ENCODE results near the gene SSX1. TPM values are rescaled to one million over a fixed set of nuclear protein-coding genes. Genes with fewer than 3 reads are reported as not detected.
"Not testable (repeated sequence)": the region's sequence is repeated elsewhere in the genome, so short reads cannot be mapped to it uniquely, and the experiment has no call there.

Gene SSX1
- total RNA-seq, 1 experiment from 2014 or later: not detected

DNA sequence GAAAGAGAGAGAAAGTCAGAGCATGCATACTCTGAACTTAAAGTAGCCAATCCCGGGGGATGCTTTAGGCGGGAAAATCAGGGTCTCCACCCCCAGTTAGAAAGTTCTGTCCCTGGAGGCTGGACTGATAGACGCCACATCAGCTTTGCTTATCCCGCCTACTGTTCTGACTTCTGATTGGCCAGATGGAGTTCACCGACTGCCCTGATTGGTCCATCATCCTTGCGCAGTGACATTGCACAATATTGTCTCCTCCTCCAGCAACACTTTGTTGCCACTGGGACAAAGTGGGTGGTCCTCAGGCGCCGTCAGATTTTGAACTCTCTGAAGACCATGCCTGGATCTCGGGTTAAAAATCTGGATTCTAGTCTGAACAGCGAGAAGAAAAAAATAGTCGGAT is 51.0 kb downstream of the SSX1 start:
- no peak overlapping the region for H3K4me3 Mint-ChIP-seq

DNA sequence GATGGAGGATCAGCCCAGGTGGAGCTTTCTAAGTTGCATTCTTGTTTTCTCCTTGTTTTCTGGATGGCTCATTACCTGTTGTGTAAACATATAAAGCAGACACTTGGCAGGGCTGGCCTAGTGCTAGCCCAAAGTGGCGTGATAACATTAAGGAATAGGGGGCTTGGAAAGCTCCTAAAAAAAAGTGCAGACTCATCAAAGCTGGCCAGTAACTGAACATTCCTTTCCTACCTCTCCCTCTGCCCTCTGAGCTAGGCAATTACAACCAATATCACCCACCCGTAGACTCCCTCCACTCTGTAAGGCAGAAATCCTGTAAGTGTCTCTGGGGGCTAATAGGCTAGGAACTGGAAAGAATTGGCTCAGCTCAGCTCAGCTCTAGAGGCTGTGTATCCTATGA is 58.8 kb downstream of the SSX1 start:
- not testable (repeated sequence) for H3K4ac ChIP-seq (ENCODE audit: low read depth, low read length); H3K14ac ChIP-seq (ENCODE audit: insufficient read depth, low read length); H3K27ac Mint-ChIP-seq

More for the DNA sequence above, 51.0 kb downstream of the SSX1 start:
- DNase-seq: no peak
- no peak overlapping the region for H3K27ac ChIP-seq (ENCODE audit: insufficient read length, low read depth, low read length)
- H3K4me1 ChIP-seq (ENCODE audit: insufficient read depth, low read length): no peaks in the 10 kb centered on the region
- no peaks in the 10 kb centered on the region for H3K4me1 Mint-ChIP-seq
- H3K27me3 Mint-ChIP-seq (ENCODE audit: low read depth): no peaks in the 10 kb centered on the region; the same call in 1 of the 2 replicates
- no peaks in the 10 kb centered on the region for H3K23me2 ChIP-seq (ENCODE audit: insufficient read length, low read depth, low read length, poor library complexity, severe bottlenecking)
- TF ChIP-seq, protein P1, sequence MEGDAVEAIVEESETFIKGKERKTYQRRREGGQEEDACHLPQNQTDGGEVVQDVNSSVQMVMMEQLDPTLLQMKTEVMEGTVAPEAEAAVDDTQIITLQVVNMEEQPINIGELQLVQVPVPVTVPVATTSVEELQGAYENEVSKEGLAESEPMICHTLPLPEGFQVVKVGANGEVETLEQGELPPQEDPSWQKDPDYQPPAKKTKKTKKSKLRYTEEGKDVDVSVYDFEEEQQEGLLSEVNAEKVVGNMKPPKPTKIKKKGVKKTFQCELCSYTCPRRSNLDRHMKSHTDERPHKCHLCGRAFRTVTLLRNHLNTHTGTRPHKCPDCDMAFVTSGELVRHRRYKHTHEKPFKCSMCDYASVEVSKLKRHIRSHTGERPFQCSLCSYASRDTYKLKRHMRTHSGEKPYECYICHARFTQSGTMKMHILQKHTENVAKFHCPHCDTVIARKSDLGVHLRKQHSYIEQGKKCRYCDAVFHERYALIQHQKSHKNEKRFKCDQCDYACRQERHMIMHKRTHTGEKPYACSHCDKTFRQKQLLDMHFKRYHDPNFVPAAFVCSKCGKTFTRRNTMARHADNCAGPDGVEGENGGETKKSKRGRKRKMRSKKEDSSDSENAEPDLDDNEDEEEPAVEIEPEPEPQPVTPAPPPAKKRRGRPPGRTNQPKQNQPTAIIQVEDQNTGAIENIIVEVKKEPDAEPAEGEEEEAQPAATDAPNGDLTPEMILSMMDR (conservative IDR thresholded peaks at IDR 0.05): no peak
- no peak overlapping the region for H3K4me2 ChIP-seq (ENCODE audit: insufficient read depth, insufficient read length, low read length)
- no peaks in the 10 kb centered on the region for H3K9me3 ChIP-seq (ENCODE audit: control insufficient read depth, low read depth, low read length)
- no peak overlapping the region for H2BK120ac ChIP-seq (ENCODE audit: low read depth, low read length, poor library complexity, severe bottlenecking)
- no peak overlapping the region for H2BK5ac ChIP-seq (ENCODE audit: insufficient read length, low read length)
- H3K79me1 ChIP-seq (ENCODE audit: insufficient read depth, low read depth, low read length, poor library complexity, severe bottlenecking): no peaks in the 10 kb centered on the region
- H2AFZ ChIP-seq (ENCODE audit: low read length): no peak overlapping the region
- no peak overlapping the region for H2BK20ac ChIP-seq (ENCODE audit: low read depth, low read length, poor library complexity, severe bottlenecking)
- WGBS (ENCODE audit: extremely low coverage, insufficient read length, low lambda C conversion rate): no CpG with 5 or more reads among the region's 11 CpGs
- no peaks in the 10 kb centered on the region for H3K79me2 ChIP-seq (ENCODE audit: insufficient read depth, low read length)
- no peak overlapping the region for H3K27ac Mint-ChIP-seq
- H3K14ac ChIP-seq (ENCODE audit: insufficient read depth, low read length): no peak overlapping the region
- no peak overlapping the region for H3K9ac ChIP-seq (ENCODE audit: extremely low read depth, insufficient read length, low read length)
- H2BK12ac ChIP-seq (ENCODE audit: insufficient read length, low read depth, low read length): no peak overlapping the region
- no peak overlapping the region for H4K91ac ChIP-seq (ENCODE audit: insufficient read length, low read depth, low read length)
- H3T11ph ChIP-seq (ENCODE audit: low read length): no peak overlapping the region
- no peak overlapping the region for H4K5ac ChIP-seq (ENCODE audit: insufficient read length, low read depth, low read length)
- peaks cover 0 to 3% (median 0%) of the 10 kb centered on the region in 3 experiments; a peak in 3 of 7 replicates for H3K36me3 Mint-ChIP-seq (ENCODE audit: insufficient read depth in 1 of 3, low read depth in 3 of 3)
- H3K9me3 Mint-ChIP-seq: peaks cover 57 to 60% of the 10 kb centered on the region in 2 experiments
- no peak overlapping the region for H3K4ac ChIP-seq (ENCODE audit: low read depth, low read length)
- H2BK15ac ChIP-seq (ENCODE audit: low read depth, low read length): no peak overlapping the region
- no peak overlapping the region for H4K8ac ChIP-seq (replicated peaks; ENCODE audit: insufficient read length, low read depth, low read length)
- no peak overlapping the region for H2AK5ac ChIP-seq (ENCODE audit: insufficient read length, low read length)
- H3K27me3 ChIP-seq (ENCODE audit: insufficient read depth, low read length): no peaks in the 10 kb centered on the region
- H3K56ac ChIP-seq (ENCODE audit: insufficient read length, low read depth, low read length): no peak overlapping the region
- no peaks in the 10 kb centered on the region for H4K20me1 ChIP-seq (ENCODE audit: control insufficient read depth, insufficient read depth, insufficient read length)
- no peak overlapping the region for H3K23ac ChIP-seq (ENCODE audit: insufficient read length, low read depth, low read length)
- no peak overlapping the region for H3K18ac ChIP-seq (ENCODE audit: insufficient read length, low read depth, low read length)

More for the DNA sequence above, 58.8 kb downstream of the SSX1 start:
- DNase-seq; H4K5ac ChIP-seq (ENCODE audit: insufficient read length, low read depth, low read length); H2BK15ac ChIP-seq (ENCODE audit: low read depth, low read length); H2BK5ac ChIP-seq (ENCODE audit: insufficient read length, low read length); H3K36me3 Mint-ChIP-seq (ENCODE audit: insufficient read depth in 1 of 3, low read depth in 3 of 3); H2AFZ ChIP-seq (ENCODE audit: low read length); H3K18ac ChIP-seq (ENCODE audit: insufficient read length, low read depth, low read length); H3K4me1 ChIP-seq (ENCODE audit: insufficient read depth, low read length); H3K4me3 Mint-ChIP-seq; H3K27ac ChIP-seq (ENCODE audit: insufficient read length, low read depth, low read length); H3K23ac ChIP-seq (ENCODE audit: insufficient read length, low read depth, low read length); H3K79me1 ChIP-seq (ENCODE audit: insufficient read depth, low read depth, low read length, poor library complexity, severe bottlenecking); H2AK5ac ChIP-seq (ENCODE audit: insufficient read length, low read length); H3K23me2 ChIP-seq (ENCODE audit: insufficient read length, low read depth, low read length, poor library complexity, severe bottlenecking); H2BK120ac ChIP-seq (ENCODE audit: low read depth, low read length, poor library complexity, severe bottlenecking); H3K79me2 ChIP-seq (ENCODE audit: insufficient read depth, low read length); H3T11ph ChIP-seq (ENCODE audit: low read length); H2BK20ac ChIP-seq (ENCODE audit: low read depth, low read length, poor library complexity, severe bottlenecking); H4K8ac ChIP-seq (replicated peaks; ENCODE audit: insufficient read length, low read depth, low read length); H3K9ac ChIP-seq (ENCODE audit: extremely low read depth, insufficient read length, low read length); H3K27me3 Mint-ChIP-seq (ENCODE audit: low read depth); H3K9me3 ChIP-seq (ENCODE audit: control insufficient read depth, low read depth, low read length); H4K20me1 ChIP-seq (ENCODE audit: control insufficient read depth, insufficient read depth, insufficient read length); H3K4me2 ChIP-seq (ENCODE audit: insufficient read depth, insufficient read length, low read length); H2BK12ac ChIP-seq (ENCODE audit: insufficient read length, low read depth, low read length); H4K91ac ChIP-seq (ENCODE audit: insufficient read length, low read depth, low read length); H3K27me3 ChIP-seq (ENCODE audit: insufficient read depth, low read length); H3K4me1 Mint-ChIP-seq; H3K56ac ChIP-seq (ENCODE audit: insufficient read length, low read depth, low read length): not testable (repeated sequence)
- peaks cover 47 to 48% of the 10 kb centered on the region in 2 experiments for H3K9me3 Mint-ChIP-seq
- no CpG with 5 or more reads among the region's 2 CpGs for WGBS (ENCODE audit: extremely low coverage, insufficient read length, low lambda C conversion rate)
